ENCODE results near the gene SP6.

Gene SP6

DNA sequence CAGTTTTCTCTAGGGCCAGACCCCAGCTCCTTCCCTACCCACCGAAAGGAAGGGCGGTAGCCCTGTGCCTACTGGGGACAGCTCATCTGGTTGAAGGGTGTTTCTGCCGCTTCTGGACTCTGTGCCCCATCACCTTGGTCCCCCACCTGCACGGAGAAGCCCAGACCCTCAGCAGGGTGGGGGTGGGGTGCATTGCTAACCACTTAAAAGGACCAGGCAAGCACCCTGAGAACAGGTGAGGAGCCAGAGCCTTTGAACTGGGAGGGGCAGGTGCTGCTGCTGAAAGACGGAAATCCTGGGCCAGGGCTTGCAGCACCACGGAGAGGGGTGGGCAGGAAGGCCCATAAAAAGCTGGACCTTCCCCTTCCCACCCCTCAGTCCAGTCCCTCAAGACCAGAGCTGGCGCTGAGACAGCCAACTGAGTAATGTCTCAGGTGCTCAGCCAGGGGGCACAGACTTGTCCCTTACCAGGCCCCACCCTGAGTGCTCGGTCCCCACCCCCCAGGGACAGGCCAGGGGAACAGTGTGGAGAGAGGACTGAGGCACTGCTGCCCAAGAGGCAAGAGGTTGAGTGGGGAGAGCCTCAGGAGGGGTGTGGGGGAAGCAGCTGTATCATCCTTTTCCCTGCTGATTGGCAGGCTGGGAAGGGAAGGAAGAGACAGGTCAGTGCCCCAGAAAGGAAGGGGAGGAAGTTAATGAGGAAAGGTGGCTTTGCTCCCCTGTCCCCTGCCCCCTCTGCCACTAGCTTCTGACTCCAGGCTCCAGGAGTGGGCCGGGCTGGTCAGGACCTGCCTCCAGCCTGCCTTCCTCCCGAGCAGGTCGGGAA, 34.2 kb upstream of the SP6 start:
- no peaks in the 10 kb centered on the region for H3K9me3 Mint-ChIP-seq
- H3K27me3 Mint-ChIP-seq: peaks cover 5% of the 10 kb centered on the region
- intact Hi-C loops (cut with micrococcal nuclease): no loop called here
- peaks cover 24% of the 10 kb centered on the region for H3K4me1 Mint-ChIP-seq (ENCODE audit: low read depth)
- no peak overlapping the region for H3K4me3 Mint-ChIP-seq
- no peak overlapping the region for H3K27ac Mint-ChIP-seq
- no peaks in the 10 kb centered on the region for H3K36me3 Mint-ChIP-seq (ENCODE audit: low read depth)

- Mint-ChIP-seq H3K9me3 (no peaks in the 10 kb centered on the region), H3K27ac (no peak overlapping the region), H3K27me3 (peaks cover 6% of the 10 kb centered on the region), H3K4me1 (ENCODE audit: low read depth) (peaks cover 21% of the 10 kb centered on the region), H3K36me3 (ENCODE audit: low read depth) (no peaks in the 10 kb centered on the region), H3K4me3 (no peak overlapping the region)
- intact Hi-C loops (cut with micrococcal nuclease): no loop called here
These were observed 33.4 kb upstream of the SP6 start for GRCh38 chr17:47884427-47884740.

DNA sequence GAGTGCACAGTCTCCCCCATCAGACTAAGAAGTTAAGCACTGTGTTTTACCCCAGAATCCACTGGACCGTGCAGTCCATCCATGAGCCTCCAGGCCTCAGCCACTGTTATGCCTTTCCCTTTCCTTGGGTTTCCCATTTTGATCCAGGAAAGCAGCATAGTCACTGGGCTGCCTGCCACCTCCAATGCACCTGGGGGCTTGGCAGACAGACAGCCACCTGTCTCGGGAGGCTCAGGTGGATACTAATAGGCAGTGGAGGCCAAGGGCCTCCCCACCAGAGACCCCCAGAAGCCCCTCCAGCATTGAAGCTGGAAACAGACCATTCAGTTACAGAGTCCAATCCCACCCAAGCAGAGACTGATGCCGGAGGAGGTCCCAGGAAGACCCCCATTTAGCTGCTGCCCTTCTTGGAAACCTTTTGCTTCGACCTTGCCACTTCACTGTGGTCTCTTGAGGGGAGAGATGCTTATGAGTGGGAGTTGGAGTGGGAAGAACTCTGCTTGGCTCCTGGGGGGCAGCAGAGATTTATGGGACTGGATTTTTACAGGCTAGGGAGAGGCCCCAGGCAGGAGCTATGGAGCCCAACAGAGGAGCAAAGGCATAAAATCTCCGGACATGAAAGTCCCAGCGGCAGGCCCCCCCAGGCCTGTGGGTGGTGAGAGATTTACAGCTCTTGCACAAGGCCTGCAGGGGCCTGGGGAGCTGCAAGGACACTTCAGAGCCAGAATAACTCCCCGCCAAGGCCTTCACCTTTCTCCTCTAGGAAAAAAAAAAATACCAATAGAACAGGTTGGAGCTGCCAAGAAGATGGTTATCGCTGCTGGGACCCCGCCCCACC, 32.8 kb upstream of the SP6 start:
- Mint-ChIP-seq H3K27me3 (peaks cover 12% of the 10 kb centered on the region), H3K27ac (no peak overlapping the region), H3K9me3 (no peaks in the 10 kb centered on the region), H3K4me3 (no peak overlapping the region), H3K36me3 (ENCODE audit: low read depth) (no peaks in the 10 kb centered on the region), H3K4me1 (ENCODE audit: low read depth) (peaks cover 21% of the 10 kb centered on the region)
- intact Hi-C loops (cut with micrococcal nuclease): no loop called here

DNA sequence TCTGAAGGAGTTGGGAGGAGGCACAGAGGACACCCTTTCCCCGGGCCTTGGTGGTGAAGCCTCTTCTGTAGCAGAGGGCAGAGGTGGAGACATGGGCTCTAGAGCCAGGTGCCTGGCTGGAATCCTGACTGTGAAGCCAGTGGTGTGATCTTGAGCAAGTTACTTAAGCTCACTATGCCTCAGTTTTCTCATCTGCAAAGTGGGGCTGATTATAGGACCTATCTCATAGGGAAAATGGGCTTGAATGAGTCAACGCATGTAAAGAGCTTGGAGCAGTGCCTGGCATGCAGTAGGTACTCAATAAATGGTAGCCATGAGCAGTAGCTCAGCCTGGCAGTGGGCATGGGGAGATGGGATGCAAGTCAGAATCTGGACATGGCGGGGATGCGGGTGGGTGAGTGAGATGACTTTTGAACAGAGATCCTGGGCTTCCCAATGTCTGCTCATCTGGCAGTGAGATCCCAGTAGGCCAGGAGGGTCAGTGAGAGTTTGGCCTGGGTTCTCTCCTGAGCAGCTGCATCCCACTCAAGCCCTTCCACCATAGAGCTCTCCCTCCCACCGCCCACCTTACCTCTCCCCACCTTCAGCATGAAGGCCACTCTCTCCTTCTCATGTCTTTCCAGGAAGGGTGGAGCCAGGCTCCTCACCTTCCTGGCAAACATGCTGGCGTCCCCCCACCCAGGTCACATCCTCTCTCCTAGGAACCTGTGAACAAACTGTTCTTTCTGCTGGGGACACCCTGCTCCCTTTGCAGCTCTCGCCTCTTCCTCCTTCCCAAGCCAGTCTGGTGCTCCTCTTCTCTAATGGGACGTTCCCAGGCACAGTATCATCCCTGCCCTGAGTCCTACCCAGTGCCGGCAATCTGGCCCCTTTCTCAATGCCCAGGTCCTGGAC, 32.0 kb upstream of the SP6 start:
- no peaks in the 10 kb centered on the region for H3K9me3 Mint-ChIP-seq
- peak overlapping the region; percentile 10 for H3K27ac Mint-ChIP-seq
- peaks cover 26% of the 10 kb centered on the region for H3K4me1 Mint-ChIP-seq (ENCODE audit: low read depth)
- intact Hi-C loops (cut with micrococcal nuclease): no loop called here
- H3K36me3 Mint-ChIP-seq (ENCODE audit: low read depth): no peaks in the 10 kb centered on the region
- no peak overlapping the region for H3K4me3 Mint-ChIP-seq
- peaks cover 17% of the 10 kb centered on the region for H3K27me3 Mint-ChIP-seq

- H3K36me3 Mint-ChIP-seq (ENCODE audit: low read depth): no peaks in the 10 kb centered on the region
- intact Hi-C loops (cut with micrococcal nuclease): no loop called here
- H3K27ac Mint-ChIP-seq: peak overlapping the region; percentile 10
These were observed 31.3 kb upstream of the SP6 start for GRCh38 chr17:47882247-47882646.

DNA sequence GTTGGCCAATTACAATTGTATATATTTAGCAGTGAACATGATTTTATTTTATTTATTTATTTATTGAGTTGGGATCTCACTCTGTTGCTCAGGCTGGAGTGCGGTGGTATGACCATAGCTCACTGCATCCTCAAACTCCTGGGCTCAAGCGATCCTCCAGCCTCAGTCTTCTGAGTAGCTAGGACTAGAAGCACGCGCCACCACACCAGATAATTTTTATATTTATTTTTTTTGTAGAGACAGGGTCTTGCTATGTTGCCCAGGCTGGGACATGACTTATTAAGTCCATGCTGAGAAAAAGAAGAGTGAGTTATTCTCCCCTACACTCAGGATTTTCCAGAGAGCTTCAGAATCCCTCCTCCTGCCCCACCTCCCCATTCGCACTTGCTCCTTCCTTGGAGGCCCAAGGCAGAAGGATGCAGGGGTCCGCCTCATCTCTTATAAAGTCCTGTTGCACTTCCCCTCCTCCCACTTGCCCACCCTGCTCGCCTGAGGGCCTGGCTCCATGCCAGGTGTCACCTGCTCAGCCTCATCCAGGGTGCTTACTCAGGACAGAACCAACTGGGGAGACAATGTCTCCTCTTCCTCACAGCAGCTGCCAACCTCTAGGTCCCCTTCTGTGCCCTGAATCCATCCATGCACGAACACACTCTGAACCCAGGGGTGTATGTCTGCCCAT, 29.0 kb upstream of the SP6 start:
- no peak overlapping the region for H3K4me3 Mint-ChIP-seq
- peaks cover 24% of the 10 kb centered on the region for H3K27me3 Mint-ChIP-seq

More at GRCh38 chr17:47882247-47882646, 31.3 kb upstream of the SP6 start:
- Mint-ChIP-seq H3K27me3 (peaks cover 17% of the 10 kb centered on the region), H3K4me3 (peak overlapping the region; percentile 35), H3K4me1 (ENCODE audit: low read depth) (peaks cover 33% of the 10 kb centered on the region), H3K9me3 (no peaks in the 10 kb centered on the region)

DNA sequence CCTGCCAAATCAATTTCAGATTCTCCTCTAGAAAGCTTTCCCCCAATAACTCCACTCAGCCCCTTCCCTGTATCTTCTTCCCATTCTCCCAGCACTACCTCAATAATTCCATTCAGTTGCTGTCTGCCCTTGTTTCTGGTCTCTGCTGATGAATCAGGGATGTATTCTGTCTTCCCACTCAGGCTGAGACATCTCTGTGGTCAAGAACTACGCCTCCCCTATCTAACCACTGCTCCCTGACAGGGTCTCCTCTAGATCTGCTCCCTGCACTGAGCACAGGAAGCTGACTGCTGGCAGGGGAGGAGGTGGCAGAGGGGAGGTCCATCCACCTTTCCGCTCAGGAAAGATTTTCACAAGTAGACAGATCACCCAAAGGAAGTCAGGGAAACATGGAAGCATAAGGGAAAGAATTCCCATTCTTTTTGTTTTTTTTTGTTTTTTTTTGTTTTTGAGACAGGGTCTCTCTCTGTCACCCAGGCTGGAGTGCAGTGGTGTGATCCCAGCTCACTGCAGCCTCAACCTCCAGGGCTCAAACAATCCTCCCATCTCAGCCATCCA, 28.1 kb upstream of the SP6 start:
- intact Hi-C loops (cut with micrococcal nuclease): no loop called here
- Mint-ChIP-seq H3K9me3 (peaks cover 2% of the 10 kb centered on the region), H3K4me1 (ENCODE audit: low read depth) (peaks cover 39% of the 10 kb centered on the region), H3K27ac (no peak overlapping the region), H3K36me3 (ENCODE audit: low read depth) (no peaks in the 10 kb centered on the region), H3K4me3 (no peak overlapping the region), H3K27me3 (peaks cover 27% of the 10 kb centered on the region)

More for the DNA sequence above, 29.0 kb upstream of the SP6 start:
- H3K27ac Mint-ChIP-seq: no peak overlapping the region
- peaks cover 34% of the 10 kb centered on the region for H3K4me1 Mint-ChIP-seq (ENCODE audit: low read depth)
- H3K9me3 Mint-ChIP-seq: no peaks in the 10 kb centered on the region
- intact Hi-C loops (cut with micrococcal nuclease): no loop called here
- no peaks in the 10 kb centered on the region for H3K36me3 Mint-ChIP-seq (ENCODE audit: low read depth)

- intact Hi-C loops (cut with micrococcal nuclease): no loop called here
- Mint-ChIP-seq H3K27ac (no peak overlapping the region), H3K36me3 (ENCODE audit: low read depth) (no peaks in the 10 kb centered on the region), H3K27me3 (peaks cover 33% of the 10 kb centered on the region), H3K4me1 (ENCODE audit: low read depth) (peaks cover 44% of the 10 kb centered on the region), H3K4me3 (no peak overlapping the region), H3K9me3 (peaks cover 9% of the 10 kb centered on the region)
These were observed 27.5 kb upstream of the SP6 start for GRCh38 chr17:47878203-47879027.

- H3K27ac Mint-ChIP-seq: no peak overlapping the region
- intact Hi-C loops (cut with micrococcal nuclease): no loop called here
- no peaks in the 10 kb centered on the region for H3K36me3 Mint-ChIP-seq (ENCODE audit: low read depth)
- H3K4me1 Mint-ChIP-seq (ENCODE audit: low read depth): peaks cover 35% of the 10 kb centered on the region
- H3K9me3 Mint-ChIP-seq: peaks cover 9% of the 10 kb centered on the region
- H3K4me3 Mint-ChIP-seq: no peak overlapping the region
- peaks cover 40% of the 10 kb centered on the region for H3K27me3 Mint-ChIP-seq
These were observed 26.5 kb upstream of the SP6 start for GRCh38 chr17:47877368-47878034.

DNA sequence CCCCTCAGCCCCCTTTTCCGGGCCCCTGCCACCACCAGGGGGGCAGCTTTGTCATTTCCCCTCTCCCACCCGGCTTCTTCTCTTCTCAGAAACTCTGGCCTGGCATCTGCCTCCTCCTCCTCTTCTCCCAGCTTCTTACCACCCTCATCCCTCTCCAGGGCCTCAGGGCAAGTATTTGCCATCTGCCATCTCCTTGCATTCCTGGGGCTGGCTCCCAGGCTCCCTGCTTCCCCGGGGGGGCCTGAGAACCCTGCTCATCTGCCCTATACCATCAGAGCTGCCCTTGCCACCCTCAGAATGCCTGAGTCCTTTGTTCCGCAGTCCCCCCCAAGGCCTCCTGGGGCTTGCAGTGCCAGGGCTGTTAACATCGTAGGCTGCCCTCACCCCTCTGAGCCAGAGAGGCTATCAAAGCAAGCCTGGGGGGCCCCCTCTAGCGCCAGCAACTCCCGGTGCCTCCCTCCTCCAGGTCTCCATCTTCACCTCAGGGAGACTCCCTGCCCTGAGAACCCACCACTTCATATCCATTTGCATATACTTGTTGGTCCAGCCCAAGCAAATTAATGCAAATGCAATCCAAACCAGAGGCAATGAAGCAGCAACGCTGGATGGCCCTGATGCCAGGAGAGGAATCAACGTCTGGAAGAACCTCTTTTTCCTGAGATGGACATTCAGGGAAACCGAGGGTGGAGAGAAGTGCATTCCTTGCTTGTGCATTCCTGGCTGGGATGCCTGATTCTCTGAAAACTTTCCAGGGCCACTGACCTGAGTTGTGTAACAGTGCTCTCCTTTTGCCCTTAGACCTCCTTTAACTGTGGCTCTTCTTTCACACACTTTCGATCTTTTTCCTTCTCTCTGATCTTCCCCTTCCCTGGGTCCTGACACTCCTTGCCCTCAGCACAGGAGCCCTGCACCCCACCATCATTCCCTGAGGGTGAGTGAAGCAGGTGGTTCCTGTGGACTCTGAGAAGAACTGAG, 24.3 kb upstream of the SP6 start:
- peaks cover 59% of the 10 kb centered on the region for H3K27me3 Mint-ChIP-seq
- H3K9me3 Mint-ChIP-seq: peaks cover 9% of the 10 kb centered on the region
- no peaks in the 10 kb centered on the region for H3K36me3 Mint-ChIP-seq (ENCODE audit: low read depth)
- H3K27ac Mint-ChIP-seq: no peak overlapping the region
- peaks cover 24% of the 10 kb centered on the region for H3K4me1 Mint-ChIP-seq (ENCODE audit: low read depth)
- intact Hi-C loops (cut with micrococcal nuclease): no loop called here
- H3K4me3 Mint-ChIP-seq: no peak overlapping the region
